Measurements from ENCODE around the gene IREB2.

- TF ChIP-seq CTCF (IDR thresholded peaks at IDR 0.05) (no peak), POLR2A (IDR thresholded peaks at IDR 0.05) (no peak), EP300 (IDR thresholded peaks at IDR 0.05; ENCODE audit: low read depth) (no peak)
These were observed 5.4 kb upstream of the IREB2 start for GRCh38 chr15:78432664-78433063.
